DND-41 (cell line): ENCODE results near the gene ATP1B1.

Experiments
- ATAC-seq: fragments of 200-7000 bp; cut with Tn5 transposase; 3 replicates; pipeline ENCODE4 v1.9.1; 2021; ENCODE audit warnings: low read depth; ENCODE audit not compliant: insufficient read depth
- DNase-seq: peaks from one replicate; pipeline ENCODE4 v3.0.0-alpha.2; 2020
- H2AFZ ChIP-seq: 2 replicates; pipeline ENCODE4 v1.6.0; 2012; ENCODE audit warnings: low read depth, low read length
- H3K27ac ChIP-seq: 2 replicates; pipeline ENCODE4 v1.5.1; 2012; ENCODE audit warnings: low read length, inconsistent platforms
- H3K27me3 ChIP-seq: fragments of 200-600 bp; sonication (generic); 2 replicates; pipeline ENCODE4 v1.6.0; 2012; ENCODE audit warnings: low read length, mild to moderate bottlenecking, inconsistent platforms; ENCODE audit not compliant: insufficient read depth, poor library complexity
- H3K36me3 ChIP-seq: 2 replicates; pipeline ENCODE4 v1.5.1; 2012; ENCODE audit warnings: low read length, inconsistent platforms; ENCODE audit not compliant: insufficient read depth
- H3K4me1 ChIP-seq: 2 replicates; pipeline ENCODE4 v1.5.1; 2012; ENCODE audit warnings: mild to moderate bottlenecking, low read length; ENCODE audit not compliant: insufficient read depth
- H3K4me2 ChIP-seq: 2 replicates; pipeline ENCODE4 v1.6.0; 2012; ENCODE audit warnings: mild to moderate bottlenecking, moderate library complexity, low read length, inconsistent platforms; ENCODE audit not compliant: insufficient read depth
- H3K4me3 ChIP-seq, 2 experiments: fragments of 200-600 bp in 1 of 2; shearing (Covaris generic) in 1 of 2; 2 replicates each; pipeline ENCODE4 v1.5.1; 2012 to 2016; ENCODE audit warnings: inconsistent platforms in 2 of 2, low read length in 2 of 2, mild to moderate bottlenecking in 2 of 2, low read depth in 1 of 2, moderate library complexity in 1 of 2
- H3K79me2 ChIP-seq: 2 replicates; pipeline ENCODE4 v1.6.0; 2012; ENCODE audit warnings: low read length, inconsistent platforms; ENCODE audit not compliant: insufficient read depth
- H3K9ac ChIP-seq: 2 replicates; pipeline ENCODE4 v1.6.0; 2012; ENCODE audit warnings: low read depth, mild to moderate bottlenecking, inconsistent platforms, low read length, moderate library complexity
- H3K9me3 ChIP-seq: 2 replicates; pipeline ENCODE4 v1.5.1; 2012; ENCODE audit warnings: low read length, moderate library complexity, mild to moderate bottlenecking, inconsistent platforms; ENCODE audit not compliant: insufficient read depth, severe bottlenecking
- H4K20me1 ChIP-seq: 2 replicates; pipeline ENCODE4 v1.6.0; 2012; ENCODE audit warnings: low read length; ENCODE audit not compliant: insufficient read depth
- CTCF ChIP-seq: IDR thresholded peaks from 2 replicates; pipeline ENCODE4 v1.5.1; 2012; ENCODE audit warnings: borderline replicate concordance, low read length, moderate library complexity, mild to moderate bottlenecking; ENCODE audit not compliant: poor library complexity, severe bottlenecking; ENCODE audit errors: extremely low read depth
- EZH2 ChIP-seq: IDR thresholded peaks from 3 replicates; pipeline ENCODE4 v1.6.1; 2012; ENCODE audit warnings: borderline replicate concordance, low read depth, mild to moderate bottlenecking, moderate library complexity, low read length, inconsistent platforms; ENCODE audit not compliant: severe bottlenecking

The ATP1B1 gene

GRCh38 chr1:169091480-169091941 is 15.0 kb upstream of the ATP1B1 start:
- H3K4me2 ChIP-seq: no peak overlapping the region
- no peaks in the 10 kb centered on the region for H3K9me3 ChIP-seq
- H3K36me3 ChIP-seq: no peaks in the 10 kb centered on the region
- H3K79me2 ChIP-seq: no peaks in the 10 kb centered on the region
- H3K9ac ChIP-seq: no peak overlapping the region
- no peak overlapping the region for H3K4me3 ChIP-seq
- no peak overlapping the region for H3K27ac ChIP-seq
- H4K20me1 ChIP-seq: no peaks in the 10 kb centered on the region
- no peaks in the 10 kb centered on the region for H3K4me1 ChIP-seq
- TF ChIP-seq EZH2: no peak
- TF ChIP-seq CTCF: no peak
- H2AFZ ChIP-seq: no peak overlapping the region
- DNase-seq (no peak), ATAC-seq (no peak)
- H3K27me3 ChIP-seq: peaks cover 3% of the 10 kb centered on the region

GRCh38 chr1:169092399-169092798 is 14.1 kb upstream of the ATP1B1 start:
- H4K20me1 ChIP-seq: no peaks in the 10 kb centered on the region
- H2AFZ ChIP-seq: no peak overlapping the region
- no peak overlapping the region for H3K27ac ChIP-seq
- no peaks in the 10 kb centered on the region for H3K79me2 ChIP-seq
- H3K27me3 ChIP-seq: peaks cover 3% of the 10 kb centered on the region
- no peaks in the 10 kb centered on the region for H3K9me3 ChIP-seq
- DNase-seq (no peak), ATAC-seq (no peak)
- TF ChIP-seq EZH2 (no peak), CTCF (no peak)
- no peak overlapping the region for H3K9ac ChIP-seq
- H3K4me1 ChIP-seq: no peaks in the 10 kb centered on the region
- no peak overlapping the region for H3K4me3 ChIP-seq
- H3K36me3 ChIP-seq: no peaks in the 10 kb centered on the region
- no peak overlapping the region for H3K4me2 ChIP-seq

GRCh38 chr1:169094897-169095569 is 11.5 kb upstream of the ATP1B1 start:
- Histone ChIP-seq H3K9ac (no peak overlapping the region), H4K20me1 (no peaks in the 10 kb centered on the region), H2AFZ (no peak overlapping the region), H3K36me3 (no peaks in the 10 kb centered on the region), H3K79me2 (no peaks in the 10 kb centered on the region), H3K4me2 (no peak overlapping the region), H3K27ac (no peak overlapping the region), H3K9me3 (no peaks in the 10 kb centered on the region), H3K27me3 (peaks cover 4% of the 10 kb centered on the region), H3K4me1 (no peaks in the 10 kb centered on the region), H3K4me3 (no peak overlapping the region)
- ATAC-seq: no peak; the same call in 2 of the 3 replicates
- TF ChIP-seq EZH2 (no peak), CTCF (no peak)
- DNase-seq: no peak

- no peak overlapping the region for H3K27ac ChIP-seq
- H3K4me3 ChIP-seq: no peak overlapping the region
- TF ChIP-seq CTCF (no peak), EZH2 (no peak)
- no peaks in the 10 kb centered on the region for H3K36me3 ChIP-seq
- H3K79me2 ChIP-seq: no peaks in the 10 kb centered on the region
- no peak for ATAC-seq
- no peaks in the 10 kb centered on the region for H3K9me3 ChIP-seq
- no peaks in the 10 kb centered on the region for H4K20me1 ChIP-seq
- H2AFZ ChIP-seq: no peak overlapping the region
- H3K27me3 ChIP-seq: peaks cover 13% of the 10 kb centered on the region
- no peak overlapping the region for H3K9ac ChIP-seq
- no peak for DNase-seq
- H3K4me1 ChIP-seq: no peaks in the 10 kb centered on the region
- no peak overlapping the region for H3K4me2 ChIP-seq
These were observed 8.1 kb upstream of the ATP1B1 start for GRCh38 chr1:169098380-169098779.
